DOHH2 (cell line): ENCODE measurements around the gene VPS26A.
"Not testable (repeated sequence)": the region's sequence is repeated elsewhere in the genome, so short reads cannot be mapped to it uniquely, and the experiment has no call there.

Source experiments
- EZH2phosphoT487 ChIP-seq: fragments of 200-600 bp; sonication (generic); IDR thresholded peaks from 2 replicates; pipeline ENCODE4 v1.6.1; 2017; ENCODE audit warnings: borderline replicate concordance, mild to moderate bottlenecking, antibody characterized with exemption, low read length, moderate library complexity, mixed read lengths
- TF ChIP-seq, protein P1 (sequence below): fragments of 200-600 bp; sonication (generic); IDR thresholded peaks from one replicate; pipeline ENCODE4 v1.5.1; 2014; ENCODE audit warnings: antibody characterized with exemption, mild to moderate bottlenecking, low read depth, low read length; ENCODE audit not compliant: poor library complexity, severe bottlenecking

DNA sequence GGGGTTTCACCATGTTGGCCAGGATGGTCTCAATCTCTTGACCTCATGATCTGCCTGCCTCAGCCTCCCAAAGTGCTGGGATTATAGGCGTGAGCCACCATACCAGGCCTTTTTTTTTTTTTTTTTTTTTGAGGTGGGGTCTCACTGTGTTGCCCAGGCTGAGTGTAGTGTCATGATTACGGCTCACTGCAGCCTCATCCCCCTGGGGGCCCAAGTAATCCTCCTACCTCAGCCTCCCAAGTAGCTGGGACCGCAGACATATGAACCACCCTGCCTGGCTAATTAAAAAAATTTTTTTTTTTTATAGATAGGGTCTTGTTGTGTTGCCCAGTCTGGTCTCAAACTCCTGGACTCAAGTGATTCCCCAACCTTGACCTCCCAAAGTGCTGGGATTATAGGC, 18.1 kb downstream of the VPS26A start:
- TF ChIP-seq, protein P1, sequence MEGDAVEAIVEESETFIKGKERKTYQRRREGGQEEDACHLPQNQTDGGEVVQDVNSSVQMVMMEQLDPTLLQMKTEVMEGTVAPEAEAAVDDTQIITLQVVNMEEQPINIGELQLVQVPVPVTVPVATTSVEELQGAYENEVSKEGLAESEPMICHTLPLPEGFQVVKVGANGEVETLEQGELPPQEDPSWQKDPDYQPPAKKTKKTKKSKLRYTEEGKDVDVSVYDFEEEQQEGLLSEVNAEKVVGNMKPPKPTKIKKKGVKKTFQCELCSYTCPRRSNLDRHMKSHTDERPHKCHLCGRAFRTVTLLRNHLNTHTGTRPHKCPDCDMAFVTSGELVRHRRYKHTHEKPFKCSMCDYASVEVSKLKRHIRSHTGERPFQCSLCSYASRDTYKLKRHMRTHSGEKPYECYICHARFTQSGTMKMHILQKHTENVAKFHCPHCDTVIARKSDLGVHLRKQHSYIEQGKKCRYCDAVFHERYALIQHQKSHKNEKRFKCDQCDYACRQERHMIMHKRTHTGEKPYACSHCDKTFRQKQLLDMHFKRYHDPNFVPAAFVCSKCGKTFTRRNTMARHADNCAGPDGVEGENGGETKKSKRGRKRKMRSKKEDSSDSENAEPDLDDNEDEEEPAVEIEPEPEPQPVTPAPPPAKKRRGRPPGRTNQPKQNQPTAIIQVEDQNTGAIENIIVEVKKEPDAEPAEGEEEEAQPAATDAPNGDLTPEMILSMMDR = not testable (repeated sequence)
- not testable (repeated sequence) for TF ChIP-seq EZH2phosphoT487
